ENCODE measurements around the gene PDCD7.

PDCD7 gene

GRCh38 chr15:65115542-65115941, 18.1 kb downstream of the PDCD7 start:
- no peak for DNase-seq (ENCODE audit: low read depth)

GRCh38 chr15:65115086-65115485, 18.5 kb downstream of the PDCD7 start, which contains the start of gene UBAP1L:
UBAP1L (minus strand) TSS chr15:65115200; CDS start chr15:65106215, 8,985 bp downstream.
- no peak within 1 kb of the TSS for H3K4me3 ChIP-seq (ENCODE audit: low read length)
- no peak for DNase-seq (ENCODE audit: low read depth)
- TF ChIP-seq CTCF (IDR thresholded peaks at IDR 0.05; ENCODE audit: insufficient read depth, low read depth, low read length, missing control alignments) = no peak

More at GRCh38 chr15:65115542-65115941, 18.1 kb downstream of the PDCD7 start:
- no peak for TF ChIP-seq CTCF (IDR thresholded peaks at IDR 0.05; ENCODE audit: insufficient read depth, low read depth, low read length, missing control alignments)
- H3K4me3 ChIP-seq (ENCODE audit: low read length) = no peak overlapping the region

- DNase-seq (ENCODE audit: low read depth) = peak; percentile 76
- TF ChIP-seq CTCF (IDR thresholded peaks at IDR 0.05; ENCODE audit: insufficient read depth, low read depth, low read length, missing control alignments) = no peak
- no peak overlapping the region for H3K4me3 ChIP-seq (ENCODE audit: low read length)
Observed at GRCh38 chr15:65110676-65111292, 22.8 kb downstream of the PDCD7 start.

- DNase-seq (ENCODE audit: low read depth) = no peak
- no peak overlapping the region for H3K4me3 ChIP-seq (ENCODE audit: low read length)
- no peak for TF ChIP-seq CTCF (IDR thresholded peaks at IDR 0.05; ENCODE audit: insufficient read depth, low read depth, low read length, missing control alignments)
Observed at GRCh38 chr15:65106011-65106590, 27.5 kb downstream of the PDCD7 start.

- no peak for TF ChIP-seq CTCF (IDR thresholded peaks at IDR 0.05; ENCODE audit: insufficient read depth, low read depth, low read length, missing control alignments)
- no peak overlapping the region for H3K4me3 ChIP-seq (ENCODE audit: low read length)
- no peak for DNase-seq (ENCODE audit: low read depth)
Observed at GRCh38 chr15:65105038-65105437, 28.6 kb downstream of the PDCD7 start.

- no peak overlapping the region for H3K4me3 ChIP-seq (ENCODE audit: low read length)
- no peak for DNase-seq (ENCODE audit: low read depth)
- TF ChIP-seq CTCF (IDR thresholded peaks at IDR 0.05; ENCODE audit: insufficient read depth, low read depth, low read length, missing control alignments) = no peak
Observed at GRCh38 chr15:65102912-65103311, 30.7 kb downstream of the PDCD7 start.
